A549 (cell line): ENCODE results near the gene HIC1.

Source experiments
- EP300 ChIP-seq, 2 experiments: fragments of >200 bp; sonication (Bioruptor Twin); formaldehyde crosslinking; IDR thresholded peaks; 2 replicates in 1 of 2; 3 replicates in 1 of 2; pipeline ENCODE4 v1.6.1; 2016 to 2017
- ESRRA ChIP-seq: fragments of 150-350 bp; IDR thresholded peaks from 2 replicates; pipeline ENCODE4 v1.6.1; 2014; ENCODE audit warnings: mild to moderate bottlenecking, low read length, borderline replicate concordance
- FOSB ChIP-seq: fragments of 250-450 bp; sonication (Bioruptor Pico); IDR thresholded peaks from 2 replicates; pipeline ENCODE4 v1.5.0; 2020; ENCODE audit warnings: mild to moderate bottlenecking, moderate library complexity
- HOXB5 ChIP-seq: fragments of 250-450 bp; sonication (Bioruptor Pico); IDR thresholded peaks from 2 replicates; pipeline ENCODE4 v1.5.0; 2020; ENCODE audit warnings: mild to moderate bottlenecking, moderate library complexity
- MYC ChIP-seq: IDR thresholded peaks from 2 replicates; pipeline ENCODE4 v1.6.1; 2012; ENCODE audit warnings: mild to moderate bottlenecking, inconsistent platforms, low read length, improper control_type of control experiment, borderline replicate concordance
- NFE2L2 ChIP-seq: fragments of 150-350 bp; conservative IDR thresholded peaks from 2 replicates; pipeline ENCODE4 v1.6.1; 2014; ENCODE audit warnings: low read length
- POLR2A ChIP-seq: IDR thresholded peaks from 2 replicates; pipeline ENCODE4 v1.6.1; 2012; ENCODE audit warnings: mild to moderate bottlenecking, low read length
- TF ChIP-seq, protein P1 (sequence below): fragments of >200 bp; sonication (Bioruptor Twin); formaldehyde crosslinking; IDR thresholded peaks from 3 replicates; pipeline ENCODE4 v1.5.1; 2016
- TF ChIP-seq, protein P2 (sequence below): fragments of 450-650 bp; IDR thresholded peaks from 2 replicates; pipeline ENCODE4 v1.6.1; 2014; ENCODE audit warnings: antibody characterized with exemption
- TF ChIP-seq, protein P3 (sequence below): IDR thresholded peaks from 2 replicates; pipeline ENCODE4 v1.6.1; 2012
- TF ChIP-seq, protein P4 (sequence below): fragments of >200 bp; sonication (Bioruptor Twin); formaldehyde crosslinking; IDR thresholded peaks from 3 replicates; pipeline ENCODE4 v1.6.1; 2016
- TF ChIP-seq, protein P5 (sequence below): fragments of 250-450 bp; sonication (Bioruptor Pico); IDR thresholded peaks from 2 replicates; pipeline ENCODE4 v1.5.0; 2021; ENCODE audit warnings: mild to moderate bottlenecking, moderate library complexity, borderline replicate concordance

DNA sequence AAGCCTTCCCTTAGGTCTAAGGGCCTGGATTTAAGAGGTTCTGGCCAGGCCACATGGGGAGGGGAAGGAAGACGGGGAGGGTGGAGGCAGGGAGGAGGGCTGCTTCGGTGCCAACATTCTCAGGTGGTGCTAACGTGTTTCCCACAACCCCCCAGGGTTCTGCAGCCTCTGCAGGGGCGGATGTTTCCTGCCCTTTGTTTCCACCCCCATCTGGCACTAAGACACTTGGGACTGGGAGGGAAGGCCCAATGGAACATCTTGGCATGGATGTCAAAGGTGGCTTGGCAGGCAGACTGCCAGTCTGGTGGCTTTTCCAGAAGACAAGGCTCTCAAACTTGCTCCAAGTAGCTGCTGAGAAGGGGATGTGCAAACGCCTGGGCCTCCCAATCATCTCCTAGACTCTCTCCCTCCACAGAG is 12.7 kb downstream of the HIC1 start:
- TF ChIP-seq, protein P1, sequence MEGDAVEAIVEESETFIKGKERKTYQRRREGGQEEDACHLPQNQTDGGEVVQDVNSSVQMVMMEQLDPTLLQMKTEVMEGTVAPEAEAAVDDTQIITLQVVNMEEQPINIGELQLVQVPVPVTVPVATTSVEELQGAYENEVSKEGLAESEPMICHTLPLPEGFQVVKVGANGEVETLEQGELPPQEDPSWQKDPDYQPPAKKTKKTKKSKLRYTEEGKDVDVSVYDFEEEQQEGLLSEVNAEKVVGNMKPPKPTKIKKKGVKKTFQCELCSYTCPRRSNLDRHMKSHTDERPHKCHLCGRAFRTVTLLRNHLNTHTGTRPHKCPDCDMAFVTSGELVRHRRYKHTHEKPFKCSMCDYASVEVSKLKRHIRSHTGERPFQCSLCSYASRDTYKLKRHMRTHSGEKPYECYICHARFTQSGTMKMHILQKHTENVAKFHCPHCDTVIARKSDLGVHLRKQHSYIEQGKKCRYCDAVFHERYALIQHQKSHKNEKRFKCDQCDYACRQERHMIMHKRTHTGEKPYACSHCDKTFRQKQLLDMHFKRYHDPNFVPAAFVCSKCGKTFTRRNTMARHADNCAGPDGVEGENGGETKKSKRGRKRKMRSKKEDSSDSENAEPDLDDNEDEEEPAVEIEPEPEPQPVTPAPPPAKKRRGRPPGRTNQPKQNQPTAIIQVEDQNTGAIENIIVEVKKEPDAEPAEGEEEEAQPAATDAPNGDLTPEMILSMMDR, result no peak
- TF ChIP-seq, protein P2, sequence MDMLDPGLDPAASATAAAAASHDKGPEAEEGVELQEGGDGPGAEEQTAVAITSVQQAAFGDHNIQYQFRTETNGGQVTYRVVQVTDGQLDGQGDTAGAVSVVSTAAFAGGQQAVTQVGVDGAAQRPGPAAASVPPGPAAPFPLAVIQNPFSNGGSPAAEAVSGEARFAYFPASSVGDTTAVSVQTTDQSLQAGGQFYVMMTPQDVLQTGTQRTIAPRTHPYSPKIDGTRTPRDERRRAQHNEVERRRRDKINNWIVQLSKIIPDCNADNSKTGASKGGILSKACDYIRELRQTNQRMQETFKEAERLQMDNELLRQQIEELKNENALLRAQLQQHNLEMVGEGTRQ, result no peak
- TF ChIP-seq MYC (no peak), ESRRA (no peak), POLR2A (no peak), NFE2L2 (no peak), EP300 (IDR thresholded peaks at IDR 0.05) (no peak), FOSB (CRISPR knock-in tag) (no peak), HOXB5 (CRISPR knock-in tag) (no peak)
- TF ChIP-seq, protein P3, sequence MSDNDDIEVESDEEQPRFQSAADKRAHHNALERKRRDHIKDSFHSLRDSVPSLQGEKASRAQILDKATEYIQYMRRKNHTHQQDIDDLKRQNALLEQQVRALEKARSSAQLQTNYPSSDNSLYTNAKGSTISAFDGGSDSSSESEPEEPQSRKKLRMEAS, result no peak
- TF ChIP-seq, protein P4, sequence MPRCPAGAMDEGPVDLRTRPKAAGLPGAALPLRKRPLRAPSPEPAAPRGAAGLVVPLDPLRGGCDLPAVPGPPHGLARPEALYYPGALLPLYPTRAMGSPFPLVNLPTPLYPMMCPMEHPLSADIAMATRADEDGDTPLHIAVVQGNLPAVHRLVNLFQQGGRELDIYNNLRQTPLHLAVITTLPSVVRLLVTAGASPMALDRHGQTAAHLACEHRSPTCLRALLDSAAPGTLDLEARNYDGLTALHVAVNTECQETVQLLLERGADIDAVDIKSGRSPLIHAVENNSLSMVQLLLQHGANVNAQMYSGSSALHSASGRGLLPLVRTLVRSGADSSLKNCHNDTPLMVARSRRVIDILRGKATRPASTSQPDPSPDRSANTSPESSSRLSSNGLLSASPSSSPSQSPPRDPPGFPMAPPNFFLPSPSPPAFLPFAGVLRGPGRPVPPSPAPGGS, result no peak
- TF ChIP-seq, protein P5, sequence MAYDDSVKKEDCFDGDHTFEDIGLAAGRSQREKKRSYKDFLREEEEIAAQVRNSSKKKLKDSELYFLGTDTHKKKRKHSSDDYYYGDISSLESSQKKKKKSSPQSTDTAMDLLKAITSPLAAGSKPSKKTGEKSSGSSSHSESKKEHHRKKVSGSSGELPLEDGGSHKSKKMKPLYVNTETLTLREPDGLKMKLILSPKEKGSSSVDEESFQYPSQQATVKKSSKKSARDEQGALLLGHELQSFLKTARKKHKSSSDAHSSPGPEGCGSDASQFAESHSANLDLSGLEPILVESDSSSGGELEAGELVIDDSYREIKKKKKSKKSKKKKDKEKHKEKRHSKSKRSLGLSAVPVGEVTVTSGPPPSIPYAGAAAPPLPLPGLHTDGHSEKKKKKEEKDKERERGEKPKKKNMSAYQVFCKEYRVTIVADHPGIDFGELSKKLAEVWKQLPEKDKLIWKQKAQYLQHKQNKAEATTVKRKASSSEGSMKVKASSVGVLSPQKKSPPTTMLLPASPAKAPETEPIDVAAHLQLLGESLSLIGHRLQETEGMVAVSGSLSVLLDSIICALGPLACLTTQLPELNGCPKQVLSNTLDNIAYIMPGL (CRISPR knock-in tag), result no peak
